ENCODE measurements around the gene AFF3. TPM values are rescaled to one million over a fixed set of nuclear protein-coding genes. Genes with fewer than 3 reads are reported as not detected.

Gene AFF3
- total and polyA plus RNA-seq, 3 experiments from 2014 or later, result 0.48 to 1.3 (median 0.53) TPM

- no peak for DNase-seq
- H3K36me3 Mint-ChIP-seq, result no peaks in the 10 kb centered on the region
- Histone ChIP-seq H3K9me3 (ENCODE audit: low read length) (no peaks in the 10 kb centered on the region), H3K4me3 (ENCODE audit: low read length) (no peak overlapping the region), H3K27ac (ENCODE audit: low read depth, low read length) (no peak overlapping the region), H3K27me3 (ENCODE audit: insufficient read depth, low read length, poor library complexity, severe bottlenecking) (no peaks in the 10 kb centered on the region), H3K4me1 (ENCODE audit: insufficient read depth, low read length) (no peaks in the 10 kb centered on the region), H3K36me3 (ENCODE audit: insufficient read depth, low read length) (no peaks in the 10 kb centered on the region)
- no peaks in the 10 kb centered on the region for H3K9me3 Mint-ChIP-seq
- POLR2A ChIA-PET, result no interaction called here
- H3K27ac Mint-ChIP-seq, result peak overlapping the region in 1 of 8 donors; percentile 38
- H3K27me3 Mint-ChIP-seq, result peaks cover 0 to 4% of the 10 kb centered on the region in 2 donors
- CTCF ChIA-PET, result no interaction called here
- no peaks in the 10 kb centered on the region for H3K4me1 Mint-ChIP-seq
- no peak overlapping the region for H3K4me3 Mint-ChIP-seq
Observed at GRCh38 chr2:100011272-100011731, 131.1 kb downstream of the AFF3 start.

GRCh38 chr2:100010606-100011005 lies 131.8 kb downstream of the AFF3 start:
- H3K27me3 Mint-ChIP-seq, result peaks cover 0 to 4% of the 10 kb centered on the region in 2 donors
- Histone ChIP-seq H3K9me3 (ENCODE audit: low read length) (no peaks in the 10 kb centered on the region), H3K4me3 (ENCODE audit: low read length) (no peak overlapping the region), H3K27me3 (ENCODE audit: insufficient read depth, low read length, poor library complexity, severe bottlenecking) (no peaks in the 10 kb centered on the region), H3K27ac (ENCODE audit: low read depth, low read length) (no peak overlapping the region), H3K36me3 (ENCODE audit: insufficient read depth, low read length) (no peaks in the 10 kb centered on the region), H3K4me1 (ENCODE audit: insufficient read depth, low read length) (no peaks in the 10 kb centered on the region)
- H3K36me3 Mint-ChIP-seq, result no peaks in the 10 kb centered on the region
- POLR2A ChIA-PET, result no interaction called here
- no peaks in the 10 kb centered on the region for H3K4me1 Mint-ChIP-seq
- H3K27ac Mint-ChIP-seq, result no peak overlapping the region
- no peaks in the 10 kb centered on the region for H3K9me3 Mint-ChIP-seq
- no peak for DNase-seq
- no peak overlapping the region for H3K4me3 Mint-ChIP-seq
- CTCF ChIA-PET, result no interaction called here

GRCh38 chr2:100009743-100010142 lies 132.6 kb downstream of the AFF3 start:
- Histone ChIP-seq H3K4me1 (ENCODE audit: insufficient read depth, low read length) (no peaks in the 10 kb centered on the region), H3K9me3 (ENCODE audit: low read length) (no peaks in the 10 kb centered on the region), H3K36me3 (ENCODE audit: insufficient read depth, low read length) (no peaks in the 10 kb centered on the region), H3K27me3 (ENCODE audit: insufficient read depth, low read length, poor library complexity, severe bottlenecking) (no peaks in the 10 kb centered on the region), H3K4me3 (ENCODE audit: low read length) (no peak overlapping the region), H3K27ac (ENCODE audit: low read depth, low read length) (no peak overlapping the region)
- Mint-ChIP-seq H3K27ac (peak overlapping the region in 1 of 8 donors; percentile 56), H3K27me3 (peaks cover 0 to 4% of the 10 kb centered on the region in 2 donors), H3K4me3 (no peak overlapping the region), H3K36me3 (no peaks in the 10 kb centered on the region), H3K4me1 (no peaks in the 10 kb centered on the region), H3K9me3 (no peaks in the 10 kb centered on the region)
- DNase-seq, result no peak
- CTCF ChIA-PET, result no interaction called here
- POLR2A ChIA-PET, result no interaction called here

GRCh38 chr2:100008956-100009355 lies 133.4 kb downstream of the AFF3 start:
- H3K9me3 Mint-ChIP-seq, result no peaks in the 10 kb centered on the region
- DNase-seq, result no peak
- H3K4me3 Mint-ChIP-seq, result no peak overlapping the region
- no peaks in the 10 kb centered on the region for H3K4me1 ChIP-seq (ENCODE audit: insufficient read depth, low read length)
- H3K4me3 ChIP-seq (ENCODE audit: low read length), result no peak overlapping the region
- H3K27me3 Mint-ChIP-seq, result peaks cover 0 to 4% of the 10 kb centered on the region in 2 donors
- no peaks in the 10 kb centered on the region for H3K4me1 Mint-ChIP-seq
- H3K36me3 ChIP-seq (ENCODE audit: insufficient read depth, low read length), result no peaks in the 10 kb centered on the region
- CTCF ChIA-PET, result no interaction called here
- no peak overlapping the region for H3K27ac ChIP-seq (ENCODE audit: low read depth, low read length)
- no peaks in the 10 kb centered on the region for H3K36me3 Mint-ChIP-seq
- POLR2A ChIA-PET, result no interaction called here
- H3K27me3 ChIP-seq (ENCODE audit: insufficient read depth, low read length, poor library complexity, severe bottlenecking), result no peaks in the 10 kb centered on the region
- H3K9me3 ChIP-seq (ENCODE audit: low read length), result no peaks in the 10 kb centered on the region
- no peak overlapping the region for H3K27ac Mint-ChIP-seq

GRCh38 chr2:100006516-100006915 lies 135.9 kb downstream of the AFF3 start:
- Mint-ChIP-seq H3K36me3 (no peaks in the 10 kb centered on the region), H3K9me3 (no peaks in the 10 kb centered on the region), H3K4me3 (no peak overlapping the region), H3K27me3 (peaks cover 0 to 2% of the 10 kb centered on the region in 2 donors), H3K27ac (no peak overlapping the region), H3K4me1 (peaks cover 0 to under 1% (median 0%) of the 10 kb centered on the region in 3 donors)
- H3K9me3 ChIP-seq (ENCODE audit: low read length), result no peaks in the 10 kb centered on the region
- H3K27me3 ChIP-seq (ENCODE audit: insufficient read depth, low read length, poor library complexity, severe bottlenecking), result no peaks in the 10 kb centered on the region
- H3K4me3 ChIP-seq (ENCODE audit: low read length), result no peak overlapping the region
- no peaks in the 10 kb centered on the region for H3K4me1 ChIP-seq (ENCODE audit: insufficient read depth, low read length)
- no peak overlapping the region for H3K27ac ChIP-seq (ENCODE audit: low read depth, low read length)
- DNase-seq, result no peak
- no peaks in the 10 kb centered on the region for H3K36me3 ChIP-seq (ENCODE audit: insufficient read depth, low read length)
- ChIA-PET POLR2A (no interaction called here), CTCF (no interaction called here)

- no peak for DNase-seq
- H3K36me3 Mint-ChIP-seq, result no peaks in the 10 kb centered on the region
- peaks cover 6 to 13% (median 10%) of the 10 kb centered on the region in 3 donors for H3K4me1 Mint-ChIP-seq
- peak overlapping the region in 1 of 8 donors; percentile 25 for H3K27ac Mint-ChIP-seq
- CTCF ChIA-PET, result no interaction called here
- H3K27ac ChIP-seq (ENCODE audit: low read depth, low read length), result no peak overlapping the region
- peaks cover 0 to 2% of the 10 kb centered on the region in 2 donors for H3K27me3 Mint-ChIP-seq
- H3K4me1 ChIP-seq (ENCODE audit: insufficient read depth, low read length), result no peaks in the 10 kb centered on the region
- no peaks in the 10 kb centered on the region for H3K9me3 Mint-ChIP-seq
- no peak overlapping the region for H3K4me3 Mint-ChIP-seq
- no peak overlapping the region for H3K4me3 ChIP-seq (ENCODE audit: low read length)
- no peaks in the 10 kb centered on the region for H3K27me3 ChIP-seq (ENCODE audit: insufficient read depth, low read length, poor library complexity, severe bottlenecking)
- H3K9me3 ChIP-seq (ENCODE audit: low read length), result no peaks in the 10 kb centered on the region
- no peaks in the 10 kb centered on the region for H3K36me3 ChIP-seq (ENCODE audit: insufficient read depth, low read length)
- POLR2A ChIA-PET, result no interaction called here
Observed at GRCh38 chr2:100004959-100005387, 137.4 kb downstream of the AFF3 start.

- no peaks in the 10 kb centered on the region for H3K9me3 ChIP-seq (ENCODE audit: low read length)
Observed at GRCh38 chr2:100004348-100004884, 138.0 kb downstream of the AFF3 start.

GRCh38 chr2:100002059-100002458 lies 140.3 kb downstream of the AFF3 start:
- H3K27ac ChIP-seq (ENCODE audit: low read depth, low read length), result no peak overlapping the region
- POLR2A ChIA-PET, result no interaction called here
- H3K9me3 Mint-ChIP-seq, result no peaks in the 10 kb centered on the region
- H3K27me3 Mint-ChIP-seq, result peaks cover 0 to 2% of the 10 kb centered on the region in 2 donors
- H3K4me3 ChIP-seq (ENCODE audit: low read length), result no peak overlapping the region
- CTCF ChIA-PET, result no interaction called here
- no peaks in the 10 kb centered on the region for H3K4me1 ChIP-seq (ENCODE audit: insufficient read depth, low read length)
- no peak for DNase-seq
- no peaks in the 10 kb centered on the region for H3K36me3 Mint-ChIP-seq
- H3K9me3 ChIP-seq (ENCODE audit: low read length), result no peaks in the 10 kb centered on the region
- H3K4me1 Mint-ChIP-seq, result peaks cover 6 to 13% (median 10%) of the 10 kb centered on the region in 3 donors
- H3K36me3 ChIP-seq (ENCODE audit: insufficient read depth, low read length), result no peaks in the 10 kb centered on the region
- H3K27ac Mint-ChIP-seq, result no peak overlapping the region
- no peaks in the 10 kb centered on the region for H3K27me3 ChIP-seq (ENCODE audit: insufficient read depth, low read length, poor library complexity, severe bottlenecking)
- peak overlapping the region in 2 of 7 donors; percentile 70 to 81 for H3K4me3 Mint-ChIP-seq

More at GRCh38 chr2:100004348-100004884, 138.0 kb downstream of the AFF3 start:
- CTCF ChIA-PET, result no interaction called here
- Mint-ChIP-seq H3K4me3 (no peak overlapping the region), H3K36me3 (no peaks in the 10 kb centered on the region), H3K9me3 (no peaks in the 10 kb centered on the region), H3K27ac (no peak overlapping the region), H3K27me3 (peaks cover 0 to 2% of the 10 kb centered on the region in 2 donors), H3K4me1 (peaks cover 6 to 13% (median 10%) of the 10 kb centered on the region in 3 donors)
- Histone ChIP-seq H3K27me3 (ENCODE audit: insufficient read depth, low read length, poor library complexity, severe bottlenecking) (no peaks in the 10 kb centered on the region), H3K27ac (ENCODE audit: low read depth, low read length) (no peak overlapping the region), H3K36me3 (ENCODE audit: insufficient read depth, low read length) (no peaks in the 10 kb centered on the region), H3K4me1 (ENCODE audit: insufficient read depth, low read length) (no peaks in the 10 kb centered on the region), H3K4me3 (ENCODE audit: low read length) (no peak overlapping the region)
- no peak for DNase-seq
- POLR2A ChIA-PET, result no interaction called here

All from CD8-positive, alpha-beta memory T cell (primary cell).